NT2/D1 (cell line): ENCODE measurements around the gene CEMIP.
"Not testable (repeated sequence)": the region's sequence is repeated elsewhere in the genome, so short reads cannot be mapped to it uniquely, and the experiment has no call there.

Experiments used
- DNase-seq: peaks from one replicate; pipeline ENCODE4 v3.0.0-alpha.2; 2011; ENCODE audit warnings: low read depth, low spot score
- H3K27me3 ChIP-seq: 2 replicates; pipeline ENCODE4 v1.6.0; 2011; ENCODE audit warnings: mild to moderate bottlenecking; ENCODE audit not compliant: insufficient read length, insufficient read depth
- H3K36me3 ChIP-seq: 2 replicates; pipeline ENCODE4 v1.6.1; 2011; ENCODE audit warnings: mild to moderate bottlenecking, low read length, mixed read lengths; ENCODE audit not compliant: insufficient read depth, insufficient read length
- H3K4me1 ChIP-seq: 2 replicates; pipeline ENCODE4 v1.5.1; 2011; ENCODE audit not compliant: insufficient read depth, insufficient read length
- H3K4me3 ChIP-seq: 2 replicates; pipeline ENCODE4 v1.5.1; 2011; ENCODE audit warnings: low read depth; ENCODE audit not compliant: insufficient read length
- H3K9ac ChIP-seq: 2 replicates; pipeline ENCODE4 v1.6.0; 2011; ENCODE audit warnings: low read depth; ENCODE audit not compliant: insufficient read length
- H3K9me3 ChIP-seq: 2 replicates; pipeline ENCODE4 v1.5.1; 2011; ENCODE audit warnings: mild to moderate bottlenecking, low read length; ENCODE audit not compliant: insufficient read depth
- SUZ12 ChIP-seq: IDR thresholded peaks from 2 replicates; pipeline ENCODE4 v1.6.1; 2011; ENCODE audit not compliant: insufficient read length, insufficient read depth; ENCODE audit errors: extremely low read depth
- YY1 ChIP-seq: IDR thresholded peaks from 2 replicates; pipeline ENCODE4 v1.6.1; 2011; ENCODE audit not compliant: insufficient read length, insufficient read depth
- ZNF274 ChIP-seq: IDR thresholded peaks from 2 replicates; pipeline ENCODE4 v1.6.1; 2011; ENCODE audit warnings: mild to moderate bottlenecking, low read depth, low read length

The CEMIP gene

DNA sequence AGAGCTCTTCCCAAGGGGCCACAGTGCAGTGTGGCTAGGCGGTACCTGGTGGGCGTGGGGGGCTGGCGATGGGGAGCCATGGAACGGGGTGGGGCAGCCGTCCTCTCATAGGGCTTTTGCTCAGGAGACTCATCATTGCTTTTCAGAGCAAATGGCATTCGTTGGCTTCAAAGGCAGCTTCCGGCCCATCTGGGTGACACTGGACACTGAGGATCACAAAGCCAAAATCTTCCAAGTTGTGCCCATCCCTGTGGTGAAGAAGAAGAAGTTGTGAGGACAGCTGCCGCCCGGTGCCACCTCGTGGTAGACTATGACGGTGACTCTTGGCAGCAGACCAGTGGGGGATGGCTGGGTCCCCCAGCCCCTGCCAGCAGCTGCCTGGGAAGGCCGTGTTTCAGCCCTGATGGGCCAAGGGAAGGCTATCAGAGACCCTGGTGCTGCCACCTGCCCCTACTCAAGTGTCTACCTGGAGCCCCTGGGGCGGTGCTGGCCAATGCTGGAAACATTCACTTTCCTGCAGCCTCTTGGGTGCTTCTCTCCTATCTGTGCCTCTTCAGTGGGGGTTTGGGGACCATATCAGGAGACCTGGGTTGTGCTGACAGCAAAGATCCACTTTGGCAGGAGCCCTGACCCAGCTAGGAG, 169.6 kb downstream of the CEMIP start:
- Histone ChIP-seq H3K4me1 (peaks cover 5% of the 10 kb centered on the region), H3K27me3 (no peaks in the 10 kb centered on the region), H3K4me3 (no peak overlapping the region), H3K9ac (no peak overlapping the region), H3K36me3 (peaks cover 77% of the 10 kb centered on the region), H3K9me3 (no peaks in the 10 kb centered on the region)
- no peak for TF ChIP-seq ZNF274
- no peak for TF ChIP-seq YY1
- TF ChIP-seq SUZ12: no peak
- no peak for DNase-seq

DNA sequence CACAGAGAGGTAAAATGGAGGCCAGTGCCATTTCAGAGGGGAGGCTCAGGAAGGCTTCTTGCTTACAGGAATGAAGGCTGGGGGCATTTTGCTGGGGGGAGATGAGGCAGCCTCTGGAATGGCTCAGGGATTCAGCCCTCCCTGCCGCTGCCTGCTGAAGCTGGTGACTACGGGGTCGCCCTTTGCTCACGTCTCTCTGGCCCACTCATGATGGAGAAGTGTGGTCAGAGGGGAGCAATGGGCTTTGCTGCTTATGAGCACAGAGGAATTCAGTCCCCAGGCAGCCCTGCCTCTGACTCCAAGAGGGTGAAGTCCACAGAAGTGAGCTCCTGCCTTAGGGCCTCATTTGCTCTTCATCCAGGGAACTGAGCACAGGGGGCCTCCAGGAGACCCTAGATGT, 170.6 kb downstream of the CEMIP start:
- TF ChIP-seq ZNF274 (no peak), YY1 (no peak), SUZ12 (no peak)
- Histone ChIP-seq H3K36me3 (peaks cover 72% of the 10 kb centered on the region), H3K9me3 (no peaks in the 10 kb centered on the region), H3K27me3 (no peaks in the 10 kb centered on the region), H3K9ac (no peak overlapping the region), H3K4me3 (no peak overlapping the region), H3K4me1 (peaks cover 9% of the 10 kb centered on the region)
- no peak for DNase-seq

DNA sequence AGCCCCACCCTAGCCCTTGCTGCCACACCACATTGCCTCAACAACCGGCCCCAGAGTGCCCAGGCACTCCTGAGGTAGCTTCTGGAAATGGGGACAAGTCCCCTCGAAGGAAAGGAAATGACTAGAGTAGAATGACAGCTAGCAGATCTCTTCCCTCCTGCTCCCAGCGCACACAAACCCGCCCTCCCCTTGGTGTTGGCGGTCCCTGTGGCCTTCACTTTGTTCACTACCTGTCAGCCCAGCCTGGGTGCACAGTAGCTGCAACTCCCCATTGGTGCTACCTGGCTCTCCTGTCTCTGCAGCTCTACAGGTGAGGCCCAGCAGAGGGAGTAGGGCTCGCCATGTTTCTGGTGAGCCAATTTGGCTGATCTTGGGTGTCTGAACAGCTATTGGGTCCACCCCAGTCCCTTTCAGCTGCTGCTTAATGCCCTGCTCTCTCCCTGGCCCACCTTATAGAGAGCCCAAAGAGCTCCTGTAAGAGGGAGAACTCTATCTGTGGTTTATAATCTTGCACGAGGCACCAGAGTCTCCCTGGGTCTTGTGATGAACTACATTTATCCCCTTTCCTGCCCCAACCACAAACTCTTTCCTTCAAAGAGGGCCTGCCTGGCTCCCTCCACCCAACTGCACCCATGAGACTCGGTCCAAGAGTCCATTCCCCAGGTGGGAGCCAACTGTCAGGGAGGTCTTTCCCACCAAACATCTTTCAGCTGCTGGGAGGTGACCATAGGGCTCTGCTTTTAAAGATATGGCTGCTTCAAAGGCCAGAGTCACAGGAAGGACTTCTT, 171.3 kb downstream of the CEMIP start:
- Histone ChIP-seq H3K9me3 (no peaks in the 10 kb centered on the region), H3K9ac (no peak overlapping the region), H3K4me1 (peaks cover 9% of the 10 kb centered on the region), H3K4me3 (no peak overlapping the region), H3K27me3 (no peaks in the 10 kb centered on the region), H3K36me3 (peaks cover 68% of the 10 kb centered on the region)
- TF ChIP-seq YY1 (no peak), SUZ12 (no peak), ZNF274 (no peak)
- no peak for DNase-seq

DNA sequence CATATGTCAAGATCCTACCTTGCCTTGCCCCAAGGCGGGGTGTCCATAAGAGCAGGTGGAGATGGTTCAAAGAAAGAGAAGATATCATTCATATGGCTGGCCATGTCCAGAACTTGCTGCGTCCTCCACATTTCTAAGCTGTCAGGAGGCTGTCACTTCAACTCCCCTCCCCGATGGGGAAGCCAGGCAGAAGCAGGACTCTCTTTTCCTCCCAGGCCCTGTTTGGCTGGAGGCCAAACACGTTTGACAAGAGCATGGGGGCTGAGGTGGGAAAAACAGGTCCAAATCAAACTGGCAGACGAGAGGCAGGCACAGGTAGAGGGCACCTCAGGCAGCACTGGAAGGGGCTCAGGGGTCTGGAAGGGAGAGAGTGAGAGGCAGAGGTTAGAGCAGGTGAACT, 172.8 kb downstream of the CEMIP start:
- no peak overlapping the region for H3K9ac ChIP-seq
- H3K4me3 ChIP-seq: no peak overlapping the region
- TF ChIP-seq YY1 (no peak), SUZ12 (no peak), ZNF274 (no peak)
- H3K27me3 ChIP-seq: no peaks in the 10 kb centered on the region
- H3K9me3 ChIP-seq: no peaks in the 10 kb centered on the region
- DNase-seq: no peak
- peaks cover 59% of the 10 kb centered on the region for H3K36me3 ChIP-seq
- peaks cover 9% of the 10 kb centered on the region for H3K4me1 ChIP-seq

DNA sequence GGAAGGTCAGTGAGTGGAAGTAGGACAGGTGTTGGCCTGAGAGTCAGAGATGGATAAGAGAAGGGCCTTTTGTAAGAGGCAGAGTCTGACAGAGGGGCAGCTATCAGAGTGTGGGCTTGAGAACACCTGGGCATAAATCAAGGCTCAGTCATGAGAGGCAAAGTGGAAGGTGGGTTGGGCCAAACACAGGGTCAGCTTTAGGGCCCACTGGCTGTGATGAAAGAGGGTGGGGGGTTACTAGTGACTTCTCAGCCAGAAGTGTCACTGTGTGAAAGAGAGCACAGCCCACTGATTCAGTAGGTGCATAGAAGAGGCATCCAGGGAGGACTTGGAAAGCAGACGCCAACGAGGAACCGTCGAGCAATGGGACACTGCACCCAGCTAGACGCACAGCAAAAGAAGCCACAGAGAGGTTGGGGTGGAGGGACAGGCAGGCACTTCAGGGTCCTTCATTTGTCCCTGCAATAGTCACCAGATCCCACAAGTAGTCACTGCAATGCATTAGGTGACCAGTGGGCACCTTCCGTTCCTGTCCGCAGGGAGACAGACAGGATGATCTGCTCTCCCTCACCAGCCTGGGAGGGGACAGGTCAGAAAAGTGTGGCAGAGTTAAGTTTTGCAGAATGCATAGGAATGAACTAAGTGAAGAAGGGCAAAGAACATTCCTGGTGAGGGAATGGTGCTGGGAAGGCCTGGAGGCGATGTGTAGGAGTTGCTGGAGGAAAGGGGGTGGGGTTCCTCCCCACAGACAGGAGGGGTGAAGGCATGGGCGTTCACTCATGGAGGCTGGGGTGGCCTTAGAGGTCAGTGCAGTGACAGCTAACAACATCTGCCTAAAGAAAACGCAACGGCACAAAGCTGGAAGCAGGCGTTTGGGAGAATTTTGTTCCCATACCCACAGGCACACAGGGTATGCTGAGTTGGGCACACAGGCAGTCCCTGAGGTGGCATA, 174.1 kb downstream of the CEMIP start:
- Histone ChIP-seq H3K9me3 (no peaks in the 10 kb centered on the region), H3K27me3 (no peaks in the 10 kb centered on the region), H3K4me1 (peaks cover 9% of the 10 kb centered on the region), H3K36me3 (peaks cover 45% of the 10 kb centered on the region), H3K4me3 (no peak overlapping the region), H3K9ac (no peak overlapping the region)
- no peak for DNase-seq
- TF ChIP-seq SUZ12: no peak
- TF ChIP-seq ZNF274: no peak
- TF ChIP-seq YY1: no peak

DNA sequence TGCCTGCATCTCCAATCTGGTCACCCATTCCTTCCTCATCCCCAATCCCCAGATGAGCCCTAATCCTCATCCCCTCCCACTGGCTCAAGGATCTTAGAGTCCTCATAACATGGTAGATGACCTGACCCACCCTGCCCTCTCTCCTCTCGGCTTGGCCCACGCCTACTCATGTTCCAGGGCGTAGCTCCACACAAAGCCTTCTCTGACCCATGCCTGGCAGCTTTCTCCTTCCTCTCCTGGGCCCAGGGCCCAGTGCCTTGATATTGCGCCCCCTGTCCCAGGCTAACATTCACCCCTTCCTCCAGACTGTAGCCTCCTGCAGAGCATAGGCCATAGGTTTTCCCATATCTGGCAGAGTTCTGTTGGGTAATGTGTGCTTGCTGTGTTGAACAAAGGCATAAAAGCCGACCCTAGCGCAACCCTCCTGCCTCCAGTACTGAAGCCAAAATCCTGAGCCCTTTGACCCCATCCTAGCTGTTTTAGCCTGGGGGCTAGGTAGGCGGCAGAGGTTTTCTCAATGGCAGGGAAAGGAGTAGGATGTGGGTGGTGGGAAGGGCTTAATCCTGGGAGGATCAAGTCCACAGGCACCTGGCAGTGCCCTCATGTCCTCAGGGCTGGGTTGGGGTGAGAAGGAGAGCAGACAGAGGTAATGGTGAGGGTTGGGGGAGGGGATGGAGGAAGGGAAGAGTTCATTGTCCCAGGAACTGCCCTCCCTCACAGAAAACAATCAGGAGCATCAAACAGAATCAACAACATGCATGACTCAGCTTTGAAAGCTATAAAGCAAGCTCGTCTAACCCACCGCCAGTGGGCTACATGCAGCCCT, 175.0 kb downstream of the CEMIP start:
- peaks cover 9% of the 10 kb centered on the region for H3K4me1 ChIP-seq
- H3K27me3 ChIP-seq: no peaks in the 10 kb centered on the region
- H3K4me3 ChIP-seq: no peak overlapping the region
- peak; percentile 63 for DNase-seq
- no peak for TF ChIP-seq YY1
- TF ChIP-seq SUZ12: no peak
- TF ChIP-seq ZNF274: no peak
- no peaks in the 10 kb centered on the region for H3K9me3 ChIP-seq
- H3K36me3 ChIP-seq: peaks cover 43% of the 10 kb centered on the region
- H3K9ac ChIP-seq: peak overlapping the region; percentile 11

DNA sequence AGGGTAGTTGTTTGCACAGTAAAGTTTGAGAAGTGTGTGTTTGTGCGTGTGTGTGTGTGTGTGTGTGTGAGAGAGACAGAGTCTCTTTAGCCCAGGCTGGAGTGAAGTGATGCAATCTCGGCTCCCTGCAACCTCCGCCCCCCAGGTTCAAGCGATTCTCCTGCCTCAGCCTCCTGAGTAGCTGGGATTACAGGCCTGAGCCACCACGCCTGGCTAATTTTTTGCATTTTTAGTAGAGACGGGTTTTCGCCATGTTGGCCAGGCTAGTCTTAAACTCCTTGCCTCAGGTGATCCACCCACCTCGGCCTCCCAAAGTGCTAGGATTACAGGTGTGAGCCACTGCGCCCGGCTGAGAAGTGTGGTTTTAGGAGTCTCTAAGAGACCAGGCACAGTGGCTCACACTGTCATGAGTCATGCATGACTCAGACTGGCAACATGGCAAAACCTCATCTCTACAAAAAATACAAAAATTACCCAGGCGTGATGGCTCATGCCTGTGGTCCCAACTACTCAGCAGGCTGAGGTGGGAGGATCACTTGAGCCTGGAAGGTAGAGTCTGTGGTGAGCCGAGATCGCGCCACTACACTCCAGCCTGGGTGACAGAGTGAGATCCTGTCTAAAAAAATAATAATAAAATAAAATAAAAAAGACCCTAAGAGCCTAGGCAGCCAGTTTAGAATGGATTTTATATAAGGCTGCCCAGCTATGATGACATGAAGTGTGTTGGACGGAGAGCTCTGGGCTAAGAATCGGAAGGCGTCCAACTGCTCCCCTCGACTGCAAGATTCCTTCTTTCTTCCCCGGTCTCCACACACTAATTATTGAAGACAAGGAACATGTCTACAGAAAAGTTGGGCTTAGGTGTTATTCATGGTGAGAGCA, 176.6 kb downstream of the CEMIP start:
- H3K27me3 ChIP-seq, H3K4me3 ChIP-seq, H3K9ac ChIP-seq: not testable (repeated sequence)

More for the DNA sequence above, 176.6 kb downstream of the CEMIP start:
- not testable (repeated sequence) for H3K9me3 ChIP-seq, DNase-seq, H3K4me1 ChIP-seq
- peaks cover 34% of the 10 kb centered on the region for H3K36me3 ChIP-seq
